ENCODE measurements around the gene MKNK1.

MKNK1 gene

GRCh38 chr1:46525253-46525983 is 78.7 kb downstream of the MKNK1 start:
- DNase-seq (ENCODE audit: insufficient read length, low spot score) (no peak), FAIRE-seq (no peak)

GRCh38 chr1:46524843-46525242 is 79.2 kb downstream of the MKNK1 start:
- FAIRE-seq (no peak), DNase-seq (ENCODE audit: insufficient read length, low spot score) (no peak)

- DNase-seq (ENCODE audit: insufficient read length, low spot score) (no peak), FAIRE-seq (no peak)
Measured at GRCh38 chr1:46523496-46524353, 80.3 kb downstream of the MKNK1 start.

- DNase-seq (ENCODE audit: insufficient read length, low spot score) (no peak), FAIRE-seq (no peak)
Measured at GRCh38 chr1:46522969-46523320, 81.1 kb downstream of the MKNK1 start.

GRCh38 chr1:46522184-46522968 is 81.7 kb downstream of the MKNK1 start:
- DNase-seq (ENCODE audit: insufficient read length, low spot score) (no peak), FAIRE-seq (no peak)

- FAIRE-seq: no peak
- DNase-seq (ENCODE audit: insufficient read length, low spot score): no peak
Measured at GRCh38 chr1:46521414-46521813, 82.7 kb downstream of the MKNK1 start.

GRCh38 chr1:46520063-46520911 is 83.8 kb downstream of the MKNK1 start:
- DNase-seq (ENCODE audit: insufficient read length, low spot score) (peak; percentile 83), FAIRE-seq (peak; percentile 94)

GRCh38 chr1:46519209-46519608 is 84.9 kb downstream of the MKNK1 start:
- FAIRE-seq (no peak), DNase-seq (ENCODE audit: insufficient read length, low spot score) (no peak)

- DNase-seq (ENCODE audit: insufficient read length, low spot score): no peak
Measured at GRCh38 chr1:46517932-46518498, 86.1 kb downstream of the MKNK1 start.

GRCh38 chr1:46517010-46517600 is 87.0 kb downstream of the MKNK1 start:
- FAIRE-seq: no peak
- DNase-seq (ENCODE audit: insufficient read length, low spot score): no peak

More at GRCh38 chr1:46517932-46518498, 86.1 kb downstream of the MKNK1 start:
- no peak for FAIRE-seq

- FAIRE-seq (no peak), DNase-seq (ENCODE audit: insufficient read length, low spot score) (no peak)
Measured at GRCh38 chr1:46516200-46516950, 87.7 kb downstream of the MKNK1 start.

- FAIRE-seq: no peak
- DNase-seq (ENCODE audit: insufficient read length, low spot score): no peak
Measured at GRCh38 chr1:46515576-46515975, 88.5 kb downstream of the MKNK1 start.

- DNase-seq (ENCODE audit: insufficient read length, low spot score) (no peak), FAIRE-seq (no peak)
Measured at GRCh38 chr1:46513536-46513935, 90.5 kb downstream of the MKNK1 start.

GRCh38 chr1:46512792-46513190 is 91.3 kb downstream of the MKNK1 start:
- FAIRE-seq: no peak
- DNase-seq (ENCODE audit: insufficient read length, low spot score): no peak

GRCh38 chr1:46512135-46512791 is 91.8 kb downstream of the MKNK1 start:
- DNase-seq (ENCODE audit: insufficient read length, low spot score) (no peak), FAIRE-seq (no peak)

- FAIRE-seq (no peak), DNase-seq (ENCODE audit: insufficient read length, low spot score) (no peak)
Measured at GRCh38 chr1:46510998-46511365, 93.1 kb downstream of the MKNK1 start.

GRCh38 chr1:46510341-46510997 is 93.6 kb downstream of the MKNK1 start:
- no peak for FAIRE-seq
- DNase-seq (ENCODE audit: insufficient read length, low spot score): no peak

GRCh38 chr1:46508757-46509156 is 95.3 kb downstream of the MKNK1 start:
- no peak for FAIRE-seq
- no peak for DNase-seq (ENCODE audit: insufficient read length, low spot score)
